COR-L47 (cell line): ENCODE data around the gene ZNF764.
"Not testable (repeated sequence)": the region's sequence is repeated elsewhere in the genome, so short reads cannot be mapped to it uniquely, and the experiment has no call there.

ENCODE experiments used
- DNase-seq: peaks from one replicate; lab custom pipeline; 2025; lab: John Stamatoyannopoulos, UW

ZNF764 gene

GRCh38 chr16:30527635-30528178, 30.5 kb downstream of the ZNF764 start:
- no peak for DNase-seq

GRCh38 chr16:30526823-30527634, 31.1 kb downstream of the ZNF764 start:
- DNase-seq, result peak; percentile 99

GRCh38 chr16:30526137-30526822, 31.9 kb downstream of the ZNF764 start, which contains the start of gene ZNF768:
ZNF768 (minus strand) TSS chr16:30526566; CDS start chr16:30526413, 153 bp downstream.
- DNase-seq, result no peak

GRCh38 chr16:30525844-30526136, 32.4 kb downstream of the ZNF764 start:
- DNase-seq, result no peak

- DNase-seq, result no peak
Observed at GRCh38 chr16:30524575-30525568, 33.3 kb downstream of the ZNF764 start.

GRCh38 chr16:30523768-30524574, 34.2 kb downstream of the ZNF764 start:
- no peak for DNase-seq

- not testable (repeated sequence) for DNase-seq
Observed at GRCh38 chr16:30522702-30523463, 35.3 kb downstream of the ZNF764 start.

GRCh38 chr16:30521873-30522641, 36.1 kb downstream of the ZNF764 start:
- no peak for DNase-seq

GRCh38 chr16:30521476-30521872, 36.7 kb downstream of the ZNF764 start:
- DNase-seq, result no peak

GRCh38 chr16:30519120-30520049, 38.8 kb downstream of the ZNF764 start:
- no peak for DNase-seq

- DNase-seq, result no peak
Observed at GRCh38 chr16:30518552-30518951, 39.6 kb downstream of the ZNF764 start.

- DNase-seq, result no peak
Observed at GRCh38 chr16:30515275-30515674, 42.9 kb downstream of the ZNF764 start.

- no peak for DNase-seq
Observed at GRCh38 chr16:30511509-30511908, 46.7 kb downstream of the ZNF764 start.

GRCh38 chr16:30510376-30510938, 47.7 kb downstream of the ZNF764 start:
- DNase-seq, result no peak

GRCh38 chr16:30509081-30509765, 49.0 kb downstream of the ZNF764 start:
- DNase-seq, result no peak
